22Rv1 (cell line): ENCODE data around the gene TTC7B.
"Not testable (repeated sequence)": the region's sequence is repeated elsewhere in the genome, so short reads cannot be mapped to it uniquely, and the experiment has no call there.

ENCODE experiments used
- H3K27ac ChIP-seq: fragments of 450-650 bp; 2 replicates; pipeline ENCODE4 v1.5.1; 2017
- CTCF ChIP-seq: fragments of 450-650 bp; IDR thresholded peaks from 2 replicates; pipeline ENCODE4 v1.5.1; 2017; ENCODE audit warnings: mild to moderate bottlenecking
- ZFX ChIP-seq: fragments of 450-650 bp; IDR thresholded peaks from 2 replicates; pipeline ENCODE4 v1.6.1; 2017; ENCODE audit warnings: antibody characterized with exemption, borderline replicate concordance

The TTC7B gene

GRCh38 chr14:90829677-90830076, 13.4 kb upstream of the TTC7B start:
- no peak overlapping the region for H3K27ac ChIP-seq

GRCh38 chr14:90828642-90829487, 12.6 kb upstream of the TTC7B start:
- H3K27ac ChIP-seq = no peak overlapping the region
- TF ChIP-seq ZFX (no peak), CTCF (no peak)

More at GRCh38 chr14:90829677-90830076, 13.4 kb upstream of the TTC7B start:
- TF ChIP-seq ZFX = no peak
- no peak for TF ChIP-seq CTCF

- H3K27ac ChIP-seq = no peak overlapping the region
- TF ChIP-seq CTCF (no peak), ZFX (no peak)
These were observed 11.8 kb upstream of the TTC7B start for GRCh38 chr14:90827919-90828610.

GRCh38 chr14:90823542-90823941, 7.3 kb upstream of the TTC7B start:
- H3K27ac ChIP-seq = not testable (repeated sequence)

- TF ChIP-seq ZFX (no peak), CTCF (no peak)
- H3K27ac ChIP-seq = no peak overlapping the region
These were observed 4.7 kb upstream of the TTC7B start for GRCh38 chr14:90820958-90821357.

GRCh38 chr14:90819734-90820393, 3.6 kb upstream of the TTC7B start:
- TF ChIP-seq CTCF (no peak), ZFX (no peak)

GRCh38 chr14:90818715-90819114, 2.5 kb upstream of the TTC7B start:
- TF ChIP-seq ZFX = no peak
- TF ChIP-seq CTCF = no peak
- no peak overlapping the region for H3K27ac ChIP-seq

More at GRCh38 chr14:90819734-90820393, 3.6 kb upstream of the TTC7B start:
- H3K27ac ChIP-seq = no peak overlapping the region
